Colonic mucosa (tissue), 4 donors: ENCODE measurements around the gene DTX1. TPM values are rescaled to one million over a fixed set of nuclear protein-coding genes. Genes with fewer than 3 reads are reported as not detected.
"Not testable (repeated sequence)": the region's sequence is repeated elsewhere in the genome, so short reads cannot be mapped to it uniquely, and the experiment has no call there.

ENCODE experiments used
- DNase-seq: peaks from one replicate; pipeline ENCODE4 v3.0.0-alpha.2; 2020
- H3K27ac ChIP-seq: fragments of 200-600 bp; one replicate; pipeline ENCODE4 v1.8.0; 2021
- H3K27me3 ChIP-seq: fragments of 200-600 bp; one replicate; pipeline ENCODE4 v1.8.0; 2021
- H3K36me3 ChIP-seq: fragments of 200-600 bp; one replicate; pipeline ENCODE4 v1.8.0; 2021
- H3K4me1 ChIP-seq: fragments of 200-600 bp; one replicate; pipeline ENCODE4 v1.8.0; 2021; ENCODE audit warnings: mild to moderate bottlenecking
- H3K4me3 ChIP-seq: fragments of 200-600 bp; one replicate; pipeline ENCODE4 v1.8.0; 2021
- H3K9ac ChIP-seq, 2 donors: one replicate each; pipeline ENCODE4 v1.7.0; 2013; ENCODE audit warnings: control low read depth in 2 of 2, low read depth in 2 of 2, low read length in 2 of 2
- H3K9me3 ChIP-seq: fragments of 200-600 bp; one replicate; pipeline ENCODE4 v1.8.0; 2021
- intact Hi-C: fragments of 100-400 bp; cut with DNase I; formaldehyde crosslinking; loops from one replicate; pipeline ENCODE4 v1.14.1; 2022
- total RNA-seq, 2 donors: library from RNA; stranded (reverse); fragmentation: NEBNext Ultra II Directional in 1 of 2; extraction: Animal tissue kit (Norgen Biotek cat#: 25700) in 1 of 2; gene quantifications; one replicate each; pipeline ENCODE4 v1.2.1, GENCODE V29; 2021
- TF ChIP-seq, protein P1 (sequence below): fragments of 200-600 bp; IDR thresholded peaks from one replicate; pipeline ENCODE4 v1.8.0; 2022; ENCODE audit warnings: antibody characterized with exemption, mild to moderate bottlenecking
- donor health status: healthy.
- donor health status: DM: no; HTN: no; CAD: no.
- donor health status: DM: no; HTN: no; CAD: no.

Gene DTX1
- total RNA-seq, 2 donors from 2014 or later, result 0.82 to 1.3 TPM

DNA sequence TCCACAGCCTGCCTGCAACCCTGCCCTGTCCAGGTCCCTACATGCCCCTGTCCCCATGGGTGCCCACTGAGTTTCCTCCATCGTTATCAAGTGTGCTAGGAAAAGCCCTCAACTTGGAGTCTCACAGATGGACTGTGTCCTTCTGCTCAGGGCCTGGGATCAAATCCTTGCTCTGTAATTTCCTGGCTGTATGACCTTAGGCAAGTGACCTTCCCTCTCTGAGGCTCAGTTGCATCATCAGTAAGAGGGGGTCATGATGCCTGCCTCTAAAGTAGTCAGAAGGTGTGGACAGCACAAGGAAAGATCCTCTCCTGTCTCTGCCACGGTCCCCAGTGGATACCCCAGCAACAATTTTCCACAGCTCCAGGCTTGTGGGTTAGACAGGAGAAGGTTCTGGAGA is 56.9 kb downstream of the DTX1 start:
- TF ChIP-seq, protein P1, sequence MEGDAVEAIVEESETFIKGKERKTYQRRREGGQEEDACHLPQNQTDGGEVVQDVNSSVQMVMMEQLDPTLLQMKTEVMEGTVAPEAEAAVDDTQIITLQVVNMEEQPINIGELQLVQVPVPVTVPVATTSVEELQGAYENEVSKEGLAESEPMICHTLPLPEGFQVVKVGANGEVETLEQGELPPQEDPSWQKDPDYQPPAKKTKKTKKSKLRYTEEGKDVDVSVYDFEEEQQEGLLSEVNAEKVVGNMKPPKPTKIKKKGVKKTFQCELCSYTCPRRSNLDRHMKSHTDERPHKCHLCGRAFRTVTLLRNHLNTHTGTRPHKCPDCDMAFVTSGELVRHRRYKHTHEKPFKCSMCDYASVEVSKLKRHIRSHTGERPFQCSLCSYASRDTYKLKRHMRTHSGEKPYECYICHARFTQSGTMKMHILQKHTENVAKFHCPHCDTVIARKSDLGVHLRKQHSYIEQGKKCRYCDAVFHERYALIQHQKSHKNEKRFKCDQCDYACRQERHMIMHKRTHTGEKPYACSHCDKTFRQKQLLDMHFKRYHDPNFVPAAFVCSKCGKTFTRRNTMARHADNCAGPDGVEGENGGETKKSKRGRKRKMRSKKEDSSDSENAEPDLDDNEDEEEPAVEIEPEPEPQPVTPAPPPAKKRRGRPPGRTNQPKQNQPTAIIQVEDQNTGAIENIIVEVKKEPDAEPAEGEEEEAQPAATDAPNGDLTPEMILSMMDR, result no peak

DNA sequence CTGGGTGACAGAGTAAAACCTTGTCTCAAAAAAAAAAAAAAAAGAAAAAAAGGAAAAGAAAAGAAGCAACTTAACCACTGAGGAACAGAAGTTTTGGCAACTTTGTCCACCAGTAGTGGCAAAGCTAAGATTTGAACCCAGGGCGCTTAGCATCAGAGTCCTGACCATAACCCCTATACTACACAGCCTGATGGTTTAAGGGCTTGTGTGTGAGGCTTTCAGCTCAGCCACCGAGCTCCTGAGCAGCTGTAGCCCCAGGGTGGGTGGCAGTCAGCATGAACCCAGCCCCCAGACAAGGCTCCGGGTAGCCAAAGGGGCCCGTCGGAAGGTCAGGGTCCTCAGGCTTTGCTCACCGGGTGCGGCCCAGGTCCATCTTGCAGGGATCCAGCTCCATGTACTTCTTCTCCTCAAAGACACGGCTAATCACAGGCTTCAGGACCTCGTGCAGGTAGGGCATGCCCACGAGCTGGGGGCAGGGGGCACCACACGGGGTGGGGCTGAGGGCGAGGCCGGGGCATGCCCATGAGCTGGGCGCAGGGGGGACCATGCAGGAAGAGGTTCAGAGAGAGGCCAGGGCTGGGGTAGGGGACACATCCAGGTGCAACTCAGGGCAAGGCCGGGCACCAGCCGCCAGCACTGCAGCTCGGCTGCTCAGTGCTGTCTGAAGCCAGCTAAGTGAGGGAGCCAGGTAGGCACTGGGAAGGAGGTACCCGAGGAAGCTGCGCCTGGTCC is 58.1 kb downstream of the DTX1 start:
- Histone ChIP-seq H3K9me3 (no peaks in the 10 kb centered on the region), H3K4me3 (no peak overlapping the region), H3K4me1 (no peaks in the 10 kb centered on the region), H3K36me3 (no peaks in the 10 kb centered on the region), H3K9ac (no peak overlapping the region), H3K27me3 (no peaks in the 10 kb centered on the region), H3K27ac (no peak overlapping the region)
- DNase-seq, result no peak
- intact Hi-C loops, result no loop called here
- TF ChIP-seq, protein P1, result no peak

More for the DNA sequence above, 56.9 kb downstream of the DTX1 start:
- intact Hi-C loops, result no loop called here
- Histone ChIP-seq H3K27me3 (no peaks in the 10 kb centered on the region), H3K27ac (no peak overlapping the region), H3K9ac (no peak overlapping the region), H3K36me3 (no peaks in the 10 kb centered on the region), H3K4me1 (no peaks in the 10 kb centered on the region), H3K4me3 (no peak overlapping the region), H3K9me3 (no peaks in the 10 kb centered on the region)
- DNase-seq, result no peak

GRCh38 chr12:113115455-113116126 is 59.1 kb downstream of the DTX1 start:
- Histone ChIP-seq H3K4me1 (no peaks in the 10 kb centered on the region), H3K36me3 (no peaks in the 10 kb centered on the region), H3K9me3 (no peaks in the 10 kb centered on the region), H3K27ac (no peak overlapping the region), H3K27me3 (no peaks in the 10 kb centered on the region), H3K4me3 (no peak overlapping the region), H3K9ac (no peak overlapping the region)
- no peak for DNase-seq
- intact Hi-C loops, result no loop called here
- TF ChIP-seq, protein P1, result no peak

- Histone ChIP-seq H3K27me3 (no peaks in the 10 kb centered on the region), H3K4me3 (no peak overlapping the region), H3K36me3 (no peaks in the 10 kb centered on the region), H3K9ac (no peak overlapping the region), H3K27ac (no peak overlapping the region), H3K9me3 (no peaks in the 10 kb centered on the region), H3K4me1 (no peaks in the 10 kb centered on the region)
- no peak for DNase-seq
- TF ChIP-seq, protein P1, result no peak
- intact Hi-C loops, result no loop called here
These were observed 60.3 kb downstream of the DTX1 start for GRCh38 chr12:113116875-113117274.

- H3K4me3 ChIP-seq, H3K27ac ChIP-seq, intact Hi-C loops, H3K9me3 ChIP-seq, H3K9ac ChIP-seq, H3K36me3 ChIP-seq, DNase-seq, H3K27me3 ChIP-seq, H3K4me1 ChIP-seq: not testable (repeated sequence)
These were observed 61.2 kb downstream of the DTX1 start for GRCh38 chr12:113117684-113118083.

GRCh38 chr12:113118142-113118541 is 61.6 kb downstream of the DTX1 start:
- intact Hi-C loops, result no loop called here
- Histone ChIP-seq H3K36me3 (no peaks in the 10 kb centered on the region), H3K27me3 (no peaks in the 10 kb centered on the region), H3K27ac (no peak overlapping the region), H3K4me1 (no peaks in the 10 kb centered on the region), H3K9ac (no peak overlapping the region), H3K9me3 (no peaks in the 10 kb centered on the region), H3K4me3 (no peak overlapping the region)
- DNase-seq, result no peak
- TF ChIP-seq, protein P1, result no peak
